ENCODE data around the gene PARD6G.

The PARD6G gene

DNA sequence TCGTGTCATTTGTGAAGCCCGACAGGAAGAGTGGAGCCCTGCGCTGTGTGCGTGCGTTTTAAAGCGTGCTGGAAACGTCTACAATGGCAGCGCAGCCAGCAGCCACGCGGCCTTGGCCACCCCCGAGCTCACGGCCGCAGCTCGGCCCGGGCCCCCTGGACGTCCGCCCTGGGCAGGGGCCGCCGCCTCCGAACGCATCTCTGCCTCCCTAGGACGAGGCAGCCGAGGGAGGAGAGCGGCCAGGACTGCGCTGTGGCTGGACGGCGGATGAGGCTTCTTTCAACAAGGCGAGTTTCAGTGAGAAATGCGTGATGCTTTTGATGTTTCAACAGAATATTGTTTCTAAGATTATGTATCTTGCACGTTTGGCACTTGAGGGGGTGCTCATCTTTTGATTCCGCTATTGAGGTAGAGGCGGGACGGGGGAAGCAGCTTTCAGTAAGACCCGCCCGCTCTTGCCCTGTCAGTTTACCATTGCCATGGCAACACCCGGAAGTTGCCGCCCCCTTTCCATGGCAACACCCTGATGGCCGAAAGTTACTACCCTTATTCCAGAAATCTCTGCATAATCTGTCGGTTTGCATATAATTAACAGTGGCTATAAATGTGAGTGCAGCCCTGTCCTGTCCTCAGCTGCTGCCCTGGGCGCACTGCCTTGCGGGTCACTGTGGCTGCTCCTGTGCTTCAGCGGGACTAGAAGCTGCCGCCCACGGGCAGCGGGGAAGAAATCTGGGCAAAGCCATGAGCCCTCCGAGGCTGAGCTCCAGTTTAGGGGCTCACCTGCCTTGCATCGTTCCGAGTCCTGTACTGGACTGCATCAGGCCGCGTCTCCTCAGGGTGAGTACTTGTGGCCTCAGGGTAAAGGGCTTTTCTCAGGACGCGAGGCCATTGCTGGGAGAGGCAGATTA lies 99.6 kb downstream of the PARD6G start:
- peak; percentile 58 for DNase-seq (ENCODE audit: low read depth)

GRCh38 chr18:80147037-80147417 lies 100.3 kb downstream of the PARD6G start:
- DNase-seq (ENCODE audit: low read depth): no peak

DNA sequence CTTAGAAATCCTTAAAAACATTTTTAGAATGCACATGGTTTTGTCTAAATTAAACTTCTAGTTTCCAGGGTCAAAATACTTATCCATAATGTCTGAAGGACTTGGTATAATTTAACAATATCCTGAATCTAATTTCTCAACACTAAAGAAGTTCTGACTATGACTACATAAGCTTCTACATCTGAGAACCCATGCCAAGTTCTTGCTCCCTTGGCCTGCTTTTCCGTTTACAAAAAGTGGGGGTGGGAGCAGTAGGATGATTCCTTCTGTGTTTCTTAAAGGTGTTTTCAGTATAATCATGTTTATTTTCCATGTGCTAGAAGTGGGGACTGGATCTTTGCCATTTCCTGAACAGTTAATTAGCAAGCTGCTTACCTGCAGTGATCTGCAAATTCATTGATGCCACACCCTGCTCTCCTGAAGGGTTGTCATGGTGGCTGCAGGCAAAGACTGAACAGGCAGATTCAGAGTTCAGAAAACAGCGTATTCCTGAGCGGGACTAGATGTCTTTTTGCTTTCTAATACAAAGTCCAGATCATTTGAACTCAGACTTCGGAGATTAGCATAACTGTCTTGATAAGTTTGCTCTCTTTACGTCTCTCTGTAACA lies 102.0 kb downstream of the PARD6G start:
- DNase-seq (ENCODE audit: low read depth): no peak

DNA sequence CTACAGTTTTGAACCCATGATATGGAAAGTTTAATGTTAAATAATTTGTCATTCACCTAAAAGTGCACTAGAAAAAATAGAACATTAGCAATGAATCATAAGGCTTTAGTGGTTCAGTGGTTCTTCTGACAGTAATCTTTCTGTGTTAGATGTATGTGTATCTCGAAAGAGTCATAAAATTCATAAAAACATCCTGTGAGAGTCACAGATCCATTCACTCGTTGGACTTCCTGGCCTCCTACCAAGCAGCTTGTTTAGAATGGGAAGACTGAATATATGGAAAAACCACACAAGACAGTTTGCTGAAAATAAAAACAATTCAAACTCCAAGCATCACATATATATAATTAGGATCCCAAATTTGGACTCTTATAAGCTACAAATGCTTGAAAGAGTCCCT lies 103.4 kb downstream of the PARD6G start:
- no peak for DNase-seq (ENCODE audit: low read depth)

DNA sequence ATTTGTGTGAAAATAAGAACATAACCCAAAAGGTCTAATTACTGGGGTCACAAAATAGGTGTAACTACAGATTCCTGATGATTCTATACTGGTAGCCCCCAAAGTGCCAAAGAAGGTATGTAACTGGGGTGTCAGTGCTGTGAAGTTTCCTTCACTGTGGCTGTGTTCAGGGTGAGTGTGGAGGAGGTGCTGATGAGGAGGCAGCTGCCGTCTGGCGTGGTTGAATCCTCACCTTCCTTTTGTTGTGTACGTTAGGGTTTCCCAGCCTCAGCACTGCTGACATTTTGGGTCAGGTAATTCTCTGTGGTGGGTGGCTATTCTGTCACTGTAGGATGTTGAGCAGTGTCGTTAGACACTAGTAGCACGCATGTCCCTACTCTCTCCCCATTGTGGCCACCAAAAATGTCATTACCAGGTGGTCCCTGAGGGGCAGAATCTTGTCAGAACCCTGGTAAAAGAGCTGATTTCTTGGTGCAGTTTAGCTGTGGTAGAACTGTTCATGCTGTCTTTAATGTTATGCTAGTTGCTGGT lies 106.8 kb downstream of the PARD6G start:
- DNase-seq (ENCODE audit: low read depth): no peak

DNA sequence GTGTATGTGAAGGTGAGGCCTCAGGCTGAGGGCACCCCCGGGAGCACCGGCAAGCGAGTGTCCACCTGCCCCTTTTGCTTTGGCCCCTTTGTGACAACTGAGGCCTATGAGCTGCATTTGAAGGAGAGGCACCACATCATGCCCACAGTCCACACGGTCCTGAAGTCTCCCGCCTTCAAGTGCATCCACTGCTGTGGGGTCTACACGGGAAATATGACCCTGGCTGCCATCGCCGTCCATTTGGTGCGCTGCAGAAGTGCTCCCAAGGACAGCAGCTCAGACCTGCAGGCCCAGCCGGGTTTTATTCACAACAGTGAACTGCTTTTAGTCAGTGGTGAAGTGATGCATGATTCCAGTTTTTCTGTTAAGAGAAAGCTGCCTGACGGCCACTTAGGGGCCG lies 109.3 kb downstream of the PARD6G start:
- DNase-seq (ENCODE audit: low read depth): no peak

DNA sequence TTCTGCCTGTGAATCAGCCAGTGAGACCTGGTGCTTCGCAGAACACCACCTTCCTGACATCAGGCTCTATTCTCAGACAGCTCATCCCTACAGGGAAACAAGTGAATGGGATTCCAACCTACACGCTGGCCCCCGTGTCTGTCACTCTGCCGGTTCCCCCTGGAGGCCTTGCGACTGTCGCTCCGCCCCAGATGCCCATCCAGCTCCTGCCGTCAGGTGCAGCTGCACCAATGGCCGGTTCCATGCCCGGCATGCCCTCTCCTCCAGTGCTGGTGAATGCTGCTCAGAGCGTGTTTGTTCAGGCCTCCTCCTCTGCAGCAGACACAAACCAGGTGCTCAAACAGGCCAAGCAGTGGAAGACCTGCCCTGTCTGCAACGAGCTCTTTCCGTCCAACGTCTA lies 110.2 kb downstream of the PARD6G start:
- no peak for DNase-seq (ENCODE audit: low read depth)

DNA sequence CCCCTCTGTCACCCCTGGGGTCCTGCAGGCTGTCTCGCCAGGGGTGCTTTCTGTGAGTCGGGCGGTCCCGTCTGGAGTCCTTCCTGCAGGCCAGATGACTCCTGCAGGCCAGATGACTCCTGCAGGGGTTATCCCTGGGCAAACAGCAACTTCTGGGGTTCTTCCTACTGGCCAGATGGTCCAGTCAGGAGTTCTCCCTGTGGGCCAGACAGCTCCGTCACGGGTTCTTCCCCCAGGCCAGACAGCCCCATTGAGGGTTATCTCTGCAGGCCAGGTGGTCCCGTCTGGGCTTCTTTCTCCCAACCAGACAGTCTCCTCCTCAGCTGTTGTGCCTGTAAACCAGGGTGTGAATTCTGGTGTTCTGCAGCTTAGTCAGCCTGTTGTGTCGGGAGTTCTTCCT lies 110.6 kb downstream of the PARD6G start:
- DNase-seq (ENCODE audit: low read depth): no peak

GRCh38 chr18:80135136-80135535 lies 112.2 kb downstream of the PARD6G start:
- no peak for DNase-seq (ENCODE audit: low read depth)

DNA sequence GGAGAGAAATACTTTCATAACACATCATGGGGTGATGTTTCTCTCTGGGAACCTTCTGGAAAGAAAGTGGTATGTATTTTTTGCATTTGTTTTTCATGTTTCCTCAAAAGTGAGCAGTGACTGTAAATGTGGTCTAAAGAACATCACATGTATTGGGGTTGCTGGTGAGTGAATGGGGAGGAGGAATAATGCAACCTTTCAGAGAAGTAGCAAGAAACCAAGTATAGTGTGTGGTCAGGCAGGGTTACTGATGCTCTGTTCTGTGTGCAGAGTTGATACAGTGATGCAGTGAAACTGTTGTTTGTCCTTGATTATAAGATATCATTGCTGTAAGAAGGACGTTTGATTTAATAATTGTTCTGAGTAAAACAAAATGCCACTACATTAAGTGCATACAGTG lies 114.2 kb downstream of the PARD6G start:
- DNase-seq (ENCODE audit: low read depth): no peak

DNA sequence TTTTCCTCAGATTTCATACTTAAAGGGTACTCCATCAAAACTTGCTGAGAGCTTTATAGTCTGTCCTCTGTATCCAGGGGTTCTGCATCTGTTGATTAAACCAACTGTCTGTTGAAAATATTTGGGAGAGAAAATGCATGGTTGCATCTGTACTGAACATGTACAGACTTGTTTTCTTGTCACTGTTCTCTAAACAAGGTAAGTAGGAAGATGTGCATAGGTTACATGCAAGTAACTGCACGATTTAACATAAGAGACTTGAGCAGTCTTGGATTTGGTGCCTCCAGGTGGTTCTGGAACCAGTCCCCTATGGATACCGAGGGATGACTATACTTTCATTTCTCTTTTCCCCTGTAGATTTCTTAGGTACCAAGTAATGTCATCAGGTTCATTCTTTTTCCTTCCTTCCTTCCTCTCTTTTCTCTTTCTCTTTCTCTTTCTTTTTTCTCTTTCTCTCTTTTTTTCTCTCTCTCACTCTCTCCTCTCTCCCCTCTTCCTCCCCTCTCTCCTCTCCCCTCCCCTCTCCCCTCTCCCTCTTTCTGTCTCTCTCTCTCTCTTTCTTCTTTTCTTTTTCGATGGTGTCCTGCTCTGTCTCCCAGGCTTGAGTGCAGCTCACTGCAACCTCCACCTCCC lies 115.0 kb downstream of the PARD6G start:
- DNase-seq (ENCODE audit: low read depth): no peak

DNA sequence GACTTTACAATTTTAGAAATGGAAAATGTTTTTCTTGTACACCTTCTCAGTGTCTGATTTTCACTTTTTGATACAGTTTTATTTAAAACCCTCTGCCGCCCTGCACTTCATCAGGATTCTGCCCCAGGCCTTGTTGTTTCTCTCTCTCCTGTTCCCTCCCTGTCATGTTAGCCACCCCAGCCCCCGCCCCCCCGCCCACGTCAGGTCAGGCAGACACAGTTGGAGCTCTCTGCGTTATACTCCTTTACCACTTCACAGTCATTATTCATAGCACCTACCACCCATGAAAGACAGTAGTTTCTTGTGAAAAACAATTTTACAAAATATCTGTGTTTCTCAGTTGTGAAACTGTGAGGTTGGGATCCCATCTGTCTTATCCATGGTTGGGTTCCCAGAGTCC lies 116.8 kb downstream of the PARD6G start:
- no peak for DNase-seq (ENCODE audit: low read depth)

GRCh38 chr18:80129672-80130367 lies 117.5 kb downstream of the PARD6G start:
- DNase-seq (ENCODE audit: low read depth): no peak

DNA sequence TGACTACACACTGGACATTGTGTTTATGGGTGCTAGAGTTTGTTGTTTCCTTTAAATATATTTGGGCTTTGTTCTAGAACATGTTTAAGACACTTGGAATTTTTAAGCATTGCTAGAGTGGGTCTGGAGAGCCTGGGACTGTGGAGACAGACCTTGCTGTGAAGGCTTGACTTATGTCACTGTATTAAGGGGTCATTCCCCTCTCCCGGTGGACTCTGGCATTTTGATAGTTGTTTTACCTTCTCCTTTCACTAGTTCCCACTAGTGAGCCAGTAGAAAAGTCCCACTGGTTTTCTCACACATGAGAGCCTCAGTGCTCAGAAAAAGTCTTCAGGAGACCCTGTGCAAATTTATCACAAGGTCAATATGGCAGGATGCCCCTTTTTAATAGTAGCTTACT lies 119.7 kb downstream of the PARD6G start:
- no peak for DNase-seq (ENCODE audit: low read depth)

DNA sequence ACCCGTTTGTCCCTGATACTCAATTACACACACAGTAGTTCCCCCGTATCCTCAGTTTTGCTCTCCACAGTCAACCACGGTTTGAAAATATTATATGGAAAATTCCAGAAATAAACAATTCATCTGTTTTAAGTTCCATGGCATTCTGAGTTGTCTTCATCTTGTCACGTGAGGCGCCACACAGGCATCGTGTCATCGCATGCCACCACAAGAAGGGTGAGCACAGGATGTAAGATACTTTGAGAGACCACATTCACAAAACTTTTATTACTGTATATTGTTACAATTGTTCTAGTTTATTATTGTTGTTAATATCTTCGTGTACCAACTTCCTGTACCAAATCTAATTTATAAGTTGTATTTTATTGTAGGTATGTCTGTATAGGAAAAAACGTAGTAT lies 120.5 kb downstream of the PARD6G start:
- DNase-seq (ENCODE audit: low read depth): no peak

DNA sequence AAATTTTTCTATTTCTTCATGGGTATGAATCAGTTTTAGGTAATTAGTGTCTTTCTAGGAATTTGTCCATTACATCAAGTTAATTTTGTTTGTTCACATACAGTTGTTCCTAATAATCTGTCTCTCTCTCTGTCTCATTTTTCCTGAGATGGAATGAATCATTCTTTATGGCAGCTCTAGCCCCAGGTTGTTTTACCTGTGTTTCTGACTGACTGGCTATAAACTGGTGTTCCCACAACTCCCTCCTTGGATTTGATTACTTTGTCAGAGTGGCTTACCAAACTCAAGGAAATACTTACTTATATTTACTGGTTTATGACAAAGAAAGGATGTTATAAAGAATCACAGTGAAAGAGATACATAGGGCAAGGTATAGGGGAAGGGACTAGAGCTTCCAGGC lies 123.2 kb downstream of the PARD6G start:
- DNase-seq (ENCODE audit: low read depth): no peak

- no peak for DNase-seq (ENCODE audit: low read depth)
Measured at GRCh38 chr18:80120932-80121331, 126.4 kb downstream of the PARD6G start.

- DNase-seq (ENCODE audit: low read depth): no peak
Measured at GRCh38 chr18:80119111-80119510, 128.2 kb downstream of the PARD6G start.

GRCh38 chr18:80115035-80115434 lies 132.3 kb downstream of the PARD6G start:
- no peak for DNase-seq (ENCODE audit: low read depth)

DNA sequence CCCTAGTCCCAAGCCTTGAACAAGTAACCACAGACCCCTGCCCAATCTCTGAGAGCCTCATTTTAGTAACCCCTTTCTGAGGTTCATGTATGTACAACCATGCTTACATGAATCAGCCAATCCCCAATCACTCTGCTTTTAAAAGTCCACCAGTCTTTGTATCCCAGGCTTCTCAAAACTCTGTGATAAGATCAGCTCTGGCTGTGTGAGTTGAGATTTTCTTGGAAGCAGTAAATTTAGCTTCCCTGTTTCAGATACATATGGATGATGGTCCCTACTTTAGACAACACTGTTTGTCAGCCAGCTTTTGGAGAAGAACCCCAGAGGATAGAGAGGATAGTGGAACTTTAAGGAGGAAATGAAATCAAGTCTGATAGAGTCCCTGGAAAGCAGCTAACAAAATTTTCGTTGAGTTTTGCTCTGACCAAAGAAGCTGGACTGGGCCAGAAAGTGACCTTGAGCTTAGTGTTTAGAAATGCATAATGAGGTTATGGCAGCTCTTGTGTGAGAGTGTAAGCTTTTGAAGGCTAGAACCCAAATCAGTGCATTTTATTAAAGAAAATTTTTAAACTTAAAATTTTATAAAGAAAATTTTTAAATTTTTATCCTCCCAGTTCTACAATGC lies 134.6 kb downstream of the PARD6G start:
- DNase-seq (ENCODE audit: low read depth): no peak

- DNase-seq (ENCODE audit: low read depth): no peak
Measured at GRCh38 chr18:80109676-80110078, 137.6 kb downstream of the PARD6G start.
